Ureter (tissue), 1 donor: ENCODE data around the gene AMFR. TPM values are rescaled to one million over a fixed set of nuclear protein-coding genes. Genes with fewer than 3 reads are reported as not detected.
"Not testable (repeated sequence)": the region's sequence is repeated elsewhere in the genome, so short reads cannot be mapped to it uniquely, and the experiment has no call there.

Experiments used
- DNase-seq: peaks from one replicate; pipeline ENCODE4 v3.0.0-alpha.2; 2020; ENCODE audit warnings: low spot score
- total RNA-seq: library from RNA; stranded (reverse); gene quantifications from one replicate; pipeline ENCODE4 v1.2.4, GENCODE V29; 2023
- donor health status: DM: yes; HTN: yes; CAD: no.

AMFR gene
- total RNA-seq, 1 donor from 2014 or later, result 97.2 TPM

DNA sequence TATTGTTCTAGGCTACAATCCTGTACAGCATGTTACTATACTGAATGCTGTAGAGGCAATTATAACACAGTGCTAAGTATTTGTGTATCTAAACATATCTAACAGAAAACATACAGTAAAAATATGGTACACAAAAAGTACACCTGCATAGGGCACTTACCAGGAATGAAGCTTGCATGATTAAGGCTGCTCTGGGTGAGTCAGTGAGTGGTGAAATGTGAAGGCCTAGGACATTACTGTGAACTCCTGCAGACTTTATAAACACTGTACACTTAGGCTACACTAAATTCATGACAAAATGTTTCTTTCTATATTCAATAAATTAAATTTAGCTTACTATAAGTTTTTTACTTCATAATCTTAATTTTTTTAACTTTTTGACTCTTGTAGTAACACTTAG lies 37.1 kb downstream of the AMFR start:
- no peak for DNase-seq

DNA sequence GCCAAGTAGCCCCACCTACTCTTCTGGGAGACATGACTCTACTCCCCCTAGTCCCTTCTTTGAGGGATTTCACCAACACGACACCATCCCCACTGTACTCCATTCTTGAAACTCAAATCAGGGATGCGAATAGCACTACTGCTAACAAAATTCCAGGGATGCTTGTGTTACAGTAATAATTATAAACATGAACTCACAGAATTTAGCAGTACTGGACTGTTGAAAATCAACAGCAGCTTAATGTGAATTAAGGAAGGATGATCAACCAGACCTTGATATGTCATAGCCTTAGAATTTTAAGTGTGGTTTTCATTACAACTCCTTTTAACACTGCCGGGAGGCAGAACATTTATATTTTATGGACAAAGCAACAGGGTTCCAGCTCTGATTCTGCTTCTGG lies 37.9 kb downstream of the AMFR start:
- no peak for DNase-seq

- no peak for DNase-seq
These were observed 41.1 kb downstream of the AMFR start for GRCh38 chr16:56384074-56384721.

DNA sequence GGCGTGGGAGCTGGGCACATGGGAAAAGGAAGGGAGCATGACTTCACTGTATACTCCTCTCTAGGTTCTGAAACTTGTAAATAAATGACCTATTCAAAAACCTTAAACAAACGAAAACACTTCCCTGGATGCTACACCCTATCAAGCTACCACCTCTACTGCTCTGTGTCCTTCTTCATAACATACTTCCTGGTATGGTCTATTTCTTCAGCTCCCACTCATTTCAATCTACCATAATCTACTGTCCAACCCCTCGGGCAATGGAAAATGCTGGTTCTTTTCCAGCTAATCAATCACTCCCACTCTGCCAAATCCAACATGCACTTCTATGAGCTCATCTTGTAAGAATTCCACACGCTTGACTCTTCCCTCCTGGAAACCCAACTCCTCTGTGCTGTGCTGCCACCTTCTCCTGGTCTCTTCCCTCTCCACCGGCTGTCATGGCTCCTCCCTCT lies 42.4 kb downstream of the AMFR start:
- no peak for DNase-seq

GRCh38 chr16:56382459-56382858 lies 42.9 kb downstream of the AMFR start:
- DNase-seq, result no peak

DNA sequence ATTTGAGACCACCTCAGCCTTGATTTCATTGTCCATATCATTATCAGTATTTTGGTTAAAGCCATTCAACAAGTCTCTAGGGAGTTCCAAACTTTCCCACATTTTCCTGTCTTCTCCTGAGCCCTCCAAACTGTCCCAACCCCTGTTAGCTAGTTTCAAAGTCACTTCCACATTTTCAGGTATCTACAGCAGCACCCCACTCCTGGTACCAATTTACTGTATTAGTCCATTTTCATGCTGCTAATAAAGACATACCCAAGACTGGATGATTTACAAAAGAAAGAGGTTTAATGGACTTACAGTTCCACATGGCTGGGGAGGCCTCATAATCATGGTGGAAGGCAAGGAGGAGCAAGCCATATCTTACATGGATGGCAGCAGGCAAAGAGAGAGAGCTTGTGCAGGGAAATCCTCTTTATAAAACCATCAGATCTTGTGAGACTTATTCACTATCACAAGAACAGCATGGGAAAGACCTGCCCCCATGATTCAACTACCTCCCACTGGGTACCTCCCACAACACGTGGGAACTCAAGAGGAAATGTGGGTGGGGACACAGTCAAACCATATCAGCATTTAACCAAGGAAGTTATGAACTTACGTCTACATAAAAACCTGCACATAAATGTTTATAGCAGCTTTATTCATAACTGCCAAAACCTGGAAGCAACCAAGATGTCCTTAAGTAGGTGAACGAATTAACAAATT lies 44.4 kb downstream of the AMFR start:
- not testable (repeated sequence) for DNase-seq

- DNase-seq, result not testable (repeated sequence)
These were observed 46.3 kb downstream of the AMFR start for GRCh38 chr16:56379044-56379443.

GRCh38 chr16:56375792-56376191 lies 49.6 kb downstream of the AMFR start:
- DNase-seq, result not testable (repeated sequence)

DNA sequence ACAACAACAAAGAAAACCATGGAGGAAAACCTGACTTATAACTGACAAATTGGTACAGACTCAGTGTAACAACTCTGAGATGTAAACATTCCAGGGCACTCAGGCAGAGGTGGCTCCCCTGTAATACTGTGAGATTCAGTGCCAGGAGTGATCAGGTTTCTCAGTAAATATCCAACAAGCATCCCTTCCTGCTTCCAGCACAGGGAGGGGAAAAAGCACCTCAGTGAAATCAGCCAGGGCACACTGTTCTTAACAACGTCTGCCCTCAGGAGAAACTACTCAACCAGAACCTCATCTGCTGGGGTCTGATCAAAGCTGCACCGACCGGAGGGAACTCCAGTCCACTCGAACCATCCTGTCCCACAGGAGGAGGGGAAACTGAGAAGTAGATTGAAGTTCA lies 52.3 kb downstream of the AMFR start:
- DNase-seq, result no peak

DNA sequence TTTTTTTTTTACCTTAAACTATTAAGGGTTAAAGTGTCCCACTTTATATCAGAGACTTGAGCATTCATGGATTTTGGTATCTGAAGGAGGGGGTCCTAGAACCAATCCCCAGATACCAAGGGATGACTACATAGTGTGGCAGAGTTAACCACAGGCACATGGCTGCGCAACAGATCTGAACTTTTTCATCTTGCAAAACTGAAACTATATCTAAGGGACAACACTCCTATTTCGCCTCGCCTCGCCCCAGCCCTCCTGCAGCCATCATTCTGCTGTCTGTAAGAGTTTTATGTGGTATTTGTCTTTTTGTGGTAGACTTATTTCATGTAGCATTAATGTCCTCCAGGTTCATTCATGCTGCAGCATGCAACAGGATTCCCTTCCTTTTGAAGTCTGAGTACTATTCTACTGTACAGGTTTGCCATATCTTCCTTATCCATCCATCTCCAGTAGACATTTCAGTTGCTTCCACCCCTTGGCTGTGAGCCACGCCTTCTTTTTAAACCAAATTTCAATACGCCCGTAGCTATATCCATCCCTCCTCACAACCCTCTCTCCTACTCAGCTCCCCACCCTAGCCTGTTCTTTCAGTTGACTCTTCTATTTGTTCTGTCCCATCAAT lies 53.2 kb downstream of the AMFR start:
- DNase-seq, result no peak

GRCh38 chr16:56371660-56371937 lies 53.7 kb downstream of the AMFR start:
- no peak for DNase-seq

DNA sequence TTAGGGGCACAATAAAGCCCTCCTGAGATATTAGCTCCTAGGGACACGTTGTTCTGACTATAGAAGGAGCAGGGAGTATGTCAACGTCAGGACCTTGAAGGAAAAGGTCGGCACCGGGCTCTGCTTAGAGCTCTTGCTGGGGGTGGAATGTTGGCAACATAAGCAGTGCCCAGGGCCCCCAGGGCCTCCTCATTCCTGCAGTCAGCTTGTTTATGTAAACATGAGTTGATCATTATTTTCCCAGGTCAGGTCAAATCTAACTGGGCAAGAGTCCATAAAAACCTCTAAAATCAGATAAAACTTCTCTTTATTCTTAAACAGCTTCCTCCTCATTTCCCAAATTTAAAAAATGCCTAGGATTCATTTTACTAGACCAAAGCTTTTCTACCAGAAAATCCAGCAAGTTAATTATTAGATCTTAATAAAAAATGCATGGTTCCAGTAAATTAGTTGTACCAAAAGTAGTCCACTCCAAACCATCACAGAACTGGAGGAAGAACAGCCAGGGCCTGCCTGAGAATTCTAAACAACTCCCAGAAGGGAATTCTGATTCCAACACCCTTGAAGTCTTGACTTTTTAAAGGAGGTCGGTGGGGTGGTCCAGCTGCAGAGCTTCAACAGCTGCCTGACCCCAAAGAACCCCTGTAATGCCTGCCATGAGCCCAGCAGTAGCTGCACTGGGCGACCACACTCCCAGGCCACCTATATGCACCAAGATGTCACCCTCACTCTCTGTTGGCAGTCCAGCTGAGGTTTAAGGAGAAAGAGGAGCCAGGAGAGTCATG lies 54.3 kb downstream of the AMFR start:
- DNase-seq, result no peak

DNA sequence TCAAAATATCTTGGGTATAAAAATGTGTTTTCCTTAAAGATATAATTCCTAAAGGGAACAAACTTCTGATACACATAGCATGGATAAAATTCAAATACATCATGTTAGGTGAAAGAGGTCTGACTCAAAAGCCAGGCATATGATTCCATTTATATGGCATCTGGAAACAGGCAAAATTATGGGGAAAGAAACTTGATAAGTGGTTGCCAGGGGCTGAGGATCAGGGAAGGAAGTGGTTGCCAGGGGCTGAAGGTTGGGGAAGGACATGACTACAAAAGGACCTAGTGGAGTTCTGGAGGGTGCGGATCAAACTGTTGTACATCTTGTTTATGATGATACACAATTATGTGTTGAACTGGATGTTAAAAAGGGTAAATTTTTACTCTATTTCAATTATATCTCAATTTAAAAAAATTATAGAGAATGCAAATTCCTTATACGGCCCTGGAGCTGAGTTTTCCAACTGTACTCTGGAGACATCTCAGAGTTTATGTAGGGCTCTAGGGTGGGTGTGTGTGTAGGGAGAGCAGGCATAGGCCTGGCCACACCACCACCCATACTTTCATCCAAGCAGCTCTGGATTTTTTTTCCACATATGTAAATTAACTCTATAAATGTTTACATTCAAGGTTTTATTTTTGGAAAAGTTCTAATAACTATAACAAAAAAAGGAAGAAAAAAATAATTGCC lies 55.0 kb downstream of the AMFR start:
- DNase-seq, result no peak

- no peak for DNase-seq
These were observed 56.1 kb downstream of the AMFR start for GRCh38 chr16:56369202-56369601.

DNA sequence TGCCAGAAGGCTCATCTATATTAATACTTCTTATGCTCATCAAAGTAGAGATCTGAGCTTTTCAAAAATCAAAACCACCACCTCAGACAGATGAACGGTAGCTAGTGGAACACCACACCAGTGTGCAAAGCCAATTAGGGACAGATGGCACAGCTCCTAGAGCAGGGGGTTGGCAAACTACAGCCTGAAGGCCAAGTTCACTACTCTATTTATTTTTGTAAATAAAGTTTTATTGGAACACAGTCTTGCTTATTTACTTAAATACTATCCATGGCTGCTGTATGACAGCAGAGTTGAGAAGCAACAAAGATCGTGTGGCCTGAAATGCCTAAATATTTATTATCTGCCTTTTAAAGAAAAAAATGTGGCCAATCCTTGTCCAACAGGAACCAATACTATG lies 56.8 kb downstream of the AMFR start:
- DNase-seq, result no peak

- DNase-seq, result no peak
These were observed 57.6 kb downstream of the AMFR start for GRCh38 chr16:56367764-56368163.

GRCh38 chr16:56366945-56367344 lies 58.4 kb downstream of the AMFR start:
- DNase-seq, result no peak

DNA sequence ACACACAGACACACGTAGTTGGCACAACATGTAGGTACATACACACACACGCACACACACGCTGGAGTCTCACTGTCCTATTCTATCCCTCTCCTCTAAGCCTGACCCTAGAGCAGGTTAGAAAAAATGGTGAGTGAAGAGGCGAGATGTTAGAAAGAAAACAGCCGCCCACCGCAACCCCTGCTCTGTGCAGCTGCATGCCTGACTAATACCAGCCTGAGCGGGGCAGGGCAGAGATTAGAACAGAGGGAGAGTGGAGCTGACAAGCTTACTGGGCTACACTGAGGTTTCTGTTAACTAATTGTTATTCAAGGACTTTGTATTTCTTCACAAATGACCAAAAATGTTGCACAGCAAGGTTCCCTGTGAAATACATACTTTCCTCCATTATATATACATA lies 59.8 kb downstream of the AMFR start:
- DNase-seq, result no peak

DNA sequence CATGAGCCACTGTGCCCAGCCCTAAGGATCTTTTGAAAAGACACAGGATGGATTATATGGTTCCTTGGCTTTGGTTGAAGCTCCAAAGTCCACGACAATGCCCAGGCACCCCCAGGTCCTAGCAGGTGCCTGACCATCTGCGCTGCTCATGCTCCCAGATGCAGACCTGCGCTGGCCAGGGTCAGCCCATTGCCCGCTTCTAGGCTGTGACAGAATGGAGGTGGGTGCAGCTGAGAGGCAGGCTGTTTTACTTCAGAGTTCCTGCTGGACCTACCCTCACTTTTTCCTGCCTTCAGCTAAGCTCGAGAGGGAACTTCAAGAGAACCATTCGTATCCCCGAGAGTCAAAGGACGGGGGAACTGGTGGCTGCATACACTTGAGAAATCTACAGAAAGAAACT lies 60.5 kb downstream of the AMFR start:
- DNase-seq, result no peak

DNA sequence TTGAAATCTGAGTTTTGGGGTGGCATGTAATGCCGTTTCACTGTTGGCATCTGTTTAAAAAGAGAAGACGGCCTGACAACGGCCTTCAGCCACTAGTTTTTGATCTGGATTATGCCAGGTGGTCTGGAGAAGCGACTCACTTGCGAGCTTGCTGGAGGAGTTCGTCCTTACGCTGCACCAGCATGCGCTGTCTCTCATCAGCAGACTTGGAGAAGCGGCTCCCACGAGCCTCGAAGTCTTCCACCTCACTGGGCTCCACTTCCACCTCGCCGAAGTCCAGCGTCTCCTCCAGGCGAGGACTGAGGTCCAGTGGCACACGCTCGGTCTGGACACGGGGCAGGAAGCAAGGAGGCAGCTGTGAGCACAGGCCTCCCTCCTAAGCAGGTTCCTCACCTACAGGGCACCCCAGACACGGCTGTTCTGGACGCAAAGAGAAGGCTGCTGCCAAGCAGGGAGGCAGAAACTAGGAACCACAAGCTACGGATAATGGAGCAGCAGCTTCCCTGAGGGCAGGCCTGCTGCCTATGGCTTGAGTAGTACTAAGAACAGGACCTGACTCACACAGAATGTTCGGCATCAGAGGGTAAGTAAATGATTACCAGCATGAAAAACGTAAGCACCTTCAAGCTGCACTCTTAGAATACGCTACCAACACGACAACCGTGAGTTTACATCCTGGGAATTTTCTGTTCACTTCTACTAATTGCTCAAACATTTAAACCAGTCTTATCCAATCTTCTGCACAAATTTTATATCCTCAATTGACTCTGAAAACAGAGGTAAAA lies 61.4 kb downstream of the AMFR start:
- no peak for DNase-seq

GRCh38 chr16:56363181-56363716 lies 62.1 kb downstream of the AMFR start:
- DNase-seq, result no peak
